OCI-M1 (cell line): ENCODE measurements around the gene PAX3.

Source experiments
- DNase-seq: peaks from one replicate; lab custom pipeline; 2025; lab: John Stamatoyannopoulos, UW

Gene PAX3

GRCh38 chr2:222310747-222311318 lies 12.0 kb upstream of the PAX3 start:
- DNase-seq, result no peak

- DNase-seq, result no peak
Measured at GRCh38 chr2:222309766-222310165, 11.0 kb upstream of the PAX3 start.

GRCh38 chr2:222309361-222309760 lies 10.6 kb upstream of the PAX3 start:
- DNase-seq, result peak; percentile 7

- no peak for DNase-seq
Measured at GRCh38 chr2:222307978-222308730, 9.4 kb upstream of the PAX3 start.

- no peak for DNase-seq
Measured at GRCh38 chr2:222307143-222307756, 8.5 kb upstream of the PAX3 start.

GRCh38 chr2:222306393-222307142 lies 7.8 kb upstream of the PAX3 start:
- no peak for DNase-seq

- DNase-seq, result no peak
Measured at GRCh38 chr2:222305516-222306392, 7.0 kb upstream of the PAX3 start.

GRCh38 chr2:222304737-222305515 lies 6.1 kb upstream of the PAX3 start:
- no peak for DNase-seq

GRCh38 chr2:222303828-222304736 lies 5.3 kb upstream of the PAX3 start:
- no peak for DNase-seq

GRCh38 chr2:222303045-222303827 lies 4.4 kb upstream of the PAX3 start:
- no peak for DNase-seq

GRCh38 chr2:222302178-222303018 lies 3.6 kb upstream of the PAX3 start:
- no peak for DNase-seq

- DNase-seq, result no peak
Measured at GRCh38 chr2:222301796-222302118, 3.0 kb upstream of the PAX3 start.

GRCh38 chr2:222301053-222301795 lies 2.4 kb upstream of the PAX3 start:
- no peak for DNase-seq

- no peak for DNase-seq
Measured at GRCh38 chr2:222300726-222301052, 1.9 kb upstream of the PAX3 start.

GRCh38 chr2:222299906-222300725 lies 1.3 kb upstream of the PAX3 start:
- DNase-seq, result no peak

- no peak for DNase-seq
Measured at GRCh38 chr2:222298001-222298310, 842 bp downstream of the PAX3 start.

- DNase-seq, result no peak
Measured at GRCh38 chr2:222297600-222297935, 1.2 kb downstream of the PAX3 start.
